Adrenal gland (tissue), 12 donors: ENCODE results near the gene MED12L. TPM values are rescaled to one million over a fixed set of nuclear protein-coding genes. Genes with fewer than 3 reads are reported as not detected.

Experiments used
- DNase-seq, 7 donors: peaks; one replicate each; pipeline ENCODE4 v3.0.0-alpha.2; 2019 to 2020
- H3K27ac ChIP-seq, 5 donors: fragments of 200-600 bp; sonication (generic) in 4 of 5; 1 replicate in 3 of 5; 2 replicates in 2 of 5; pipeline versions ENCODE4 v1.5.1 to v1.8.0; 2016 to 2020; ENCODE audit warnings: mild to moderate bottlenecking in 1 of 5
- H3K27me3 ChIP-seq: fragments of 200-600 bp; 2 replicates; pipeline ENCODE4 v1.8.0; 2021
- H3K36me3 ChIP-seq, 2 donors: fragments of 200-600 bp; replicated peaks in 1 of 2; 1 replicate in 1 of 2; 2 replicates in 1 of 2; pipeline versions ENCODE4 v1.5.1 to v1.8.0; 2018 to 2022
- H3K4me1 ChIP-seq, 2 donors: fragments of 200-600 bp; replicated peaks in 1 of 2; 1 replicate in 1 of 2; 2 replicates in 1 of 2; pipeline versions ENCODE4 v1.5.1 to v1.8.0; 2018 to 2021
- H3K4me3 ChIP-seq, 4 donors: fragments of 200-600 bp; sonication (generic) in 3 of 4; one replicate each; pipeline ENCODE4 v1.5.1; 2016 to 2018
- H3K9me3 ChIP-seq, 3 donors: fragments of 200-600 bp; sonication (generic) in 1 of 3; replicated peaks in 1 of 3; 1 replicate in 2 of 3; 2 replicates in 1 of 3; pipeline versions ENCODE4 v1.5.1 to v1.8.0; 2016 to 2021
- POLR2A ChIP-seq, 2 donors: fragments of 450-650 bp; IDR thresholded peaks; one replicate each; pipeline ENCODE4 v1.6.1; 2017; ENCODE audit warnings: antibody characterized with exemption in 2 of 2, mild to moderate bottlenecking in 2 of 2, moderate library complexity in 1 of 2
- WGBS, 4 donors: extraction: QIAGEN DNeasy Blood & Tissue Kit in 2 of 4; methylation state at CpG; one replicate each; pipeline versions ENCODE4 v1.1.5 to v1.1.7; 2013 to 2017; 5-methylcytosine and 5-hydroxymethylcytosine counted together
- intact Hi-C, 2 donors: fragments of 100-400 bp; cut with DNase I; formaldehyde crosslinking; loops; one replicate each; pipeline versions ENCODE4 v1.14.1 to v1.15.0; 2022 to 2023
- polyA plus RNA-seq, 3 donors: library from polyadenylated mRNA; stranded (reverse); fragments of 200-250 nt in 2 of 3; fragments of 350-450 nt in 1 of 3; fragmentation: Illumina TruSeq in 1 of 3; extraction: RNeasy Lipid Tissue Mini Kit (QIAGEN cat#74804) in 1 of 3; gene quantifications; one replicate each; pipeline ENCODE4 v1.2.3, GENCODE V29; 2013 to 2014
- total RNA-seq, 9 donors: library from RNA; depleted of rRNA in 4 of 9; stranded (reverse); fragments of >200 nt in 4 of 9; fragments of 120-200 nt in 1 of 9; fragmentation: NEBNext Ultra II Directional in 1 of 9; extraction: Animal tissue kit (Norgen Biotek cat#: 25700) in 1 of 9; gene quantifications; one replicate each; pipeline versions ENCODE4 v1.1.0 to v1.2.4, GENCODE V29; 2013 to 2023
- TF ChIP-seq, protein P1 (sequence below), 6 experiments: fragments of 450-650 bp in 4 of 6; fragments of 200-600 bp in 2 of 6; sonication (generic) in 1 of 6; IDR thresholded peaks; 1 replicate in 5 of 6; 2 replicates in 1 of 6; pipeline versions ENCODE4 v1.5.1 to v1.8.0; 2016 to 2021; ENCODE audit warnings: antibody characterized with exemption in 6 of 6, mild to moderate bottlenecking in 2 of 6, moderate library complexity in 1 of 6
- donor health status: healthy with polysubstance abuse.
- donor health status: Bipolar disorder and iron deficiency.
- donor health status: DM: yes; HTN: yes; CAD: no.
- donor health status: DM: no; HTN: no; CAD: no.
- donor health status: DM: no; HTN: no; CAD: no.
- donor health status: DM: yes; HTN: yes; CAD: no.

The MED12L gene
- total and polyA plus RNA-seq, 12 donors = 0.77 to 25.0 (median 6.3) TPM

GRCh38 chr3:151379083-151379734 is 293.7 kb downstream of the MED12L start:
- no peak overlapping the region for H3K4me3 ChIP-seq
- H3K27me3 ChIP-seq = no peaks in the 10 kb centered on the region
- DNase-seq = peak in 3 of 7 donors; percentile 17 to 29 (median 19)
- no peaks in the 10 kb centered on the region for H3K9me3 ChIP-seq
- no peak overlapping the region for H3K27ac ChIP-seq
- H3K36me3 ChIP-seq = no peaks in the 10 kb centered on the region
- WGBS, 4 donors = 80 to 83% (median 81%) methylated on average over 4 of the region's 4 CpGs
- intact Hi-C loops = no loop called here
- TF ChIP-seq, protein P1, sequence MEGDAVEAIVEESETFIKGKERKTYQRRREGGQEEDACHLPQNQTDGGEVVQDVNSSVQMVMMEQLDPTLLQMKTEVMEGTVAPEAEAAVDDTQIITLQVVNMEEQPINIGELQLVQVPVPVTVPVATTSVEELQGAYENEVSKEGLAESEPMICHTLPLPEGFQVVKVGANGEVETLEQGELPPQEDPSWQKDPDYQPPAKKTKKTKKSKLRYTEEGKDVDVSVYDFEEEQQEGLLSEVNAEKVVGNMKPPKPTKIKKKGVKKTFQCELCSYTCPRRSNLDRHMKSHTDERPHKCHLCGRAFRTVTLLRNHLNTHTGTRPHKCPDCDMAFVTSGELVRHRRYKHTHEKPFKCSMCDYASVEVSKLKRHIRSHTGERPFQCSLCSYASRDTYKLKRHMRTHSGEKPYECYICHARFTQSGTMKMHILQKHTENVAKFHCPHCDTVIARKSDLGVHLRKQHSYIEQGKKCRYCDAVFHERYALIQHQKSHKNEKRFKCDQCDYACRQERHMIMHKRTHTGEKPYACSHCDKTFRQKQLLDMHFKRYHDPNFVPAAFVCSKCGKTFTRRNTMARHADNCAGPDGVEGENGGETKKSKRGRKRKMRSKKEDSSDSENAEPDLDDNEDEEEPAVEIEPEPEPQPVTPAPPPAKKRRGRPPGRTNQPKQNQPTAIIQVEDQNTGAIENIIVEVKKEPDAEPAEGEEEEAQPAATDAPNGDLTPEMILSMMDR (IDR thresholded peaks at IDR 0.05) = peak in 5 of 6 experiments; percentile 13 to 41 (median 35)
- no peak for TF ChIP-seq POLR2A (IDR thresholded peaks at IDR 0.05)
- H3K4me1 ChIP-seq = peaks cover 0 to 10% of the 10 kb centered on the region in 2 donors

DNA sequence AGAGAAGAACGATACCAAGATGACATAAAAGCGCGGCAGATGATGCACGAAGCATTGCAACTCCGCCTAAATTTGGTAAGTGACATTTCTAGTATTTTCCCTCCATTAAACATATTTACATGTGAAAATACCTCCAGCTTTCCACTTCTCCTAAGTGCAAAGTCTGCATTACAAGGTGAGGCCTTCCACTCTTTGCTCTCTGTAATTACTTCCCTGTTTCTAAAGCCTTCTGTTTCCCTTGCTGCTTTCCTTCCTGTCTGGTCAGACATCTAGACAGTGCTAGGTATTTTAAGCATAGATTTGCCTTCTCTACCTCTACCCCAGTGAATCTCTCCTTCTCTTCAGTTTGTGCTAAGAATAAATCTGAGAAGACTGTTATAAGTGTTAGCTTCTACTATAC is 297.2 kb downstream of the MED12L start:
- Histone ChIP-seq H3K9me3 (no peaks in the 10 kb centered on the region), H3K27me3 (no peaks in the 10 kb centered on the region), H3K4me1 (peaks cover 0 to 16% of the 10 kb centered on the region in 2 donors), H3K36me3 (no peaks in the 10 kb centered on the region), H3K27ac (no peak overlapping the region), H3K4me3 (no peak overlapping the region)
- TF ChIP-seq, protein P1 (IDR thresholded peaks at IDR 0.05) = no peak
- TF ChIP-seq POLR2A (IDR thresholded peaks at IDR 0.05) = no peak
- WGBS, 4 donors = 87 to 94% (median 92%) methylated on average over 5 of the region's 5 CpGs
- intact Hi-C loops = no loop called here
- no peak for DNase-seq

DNA sequence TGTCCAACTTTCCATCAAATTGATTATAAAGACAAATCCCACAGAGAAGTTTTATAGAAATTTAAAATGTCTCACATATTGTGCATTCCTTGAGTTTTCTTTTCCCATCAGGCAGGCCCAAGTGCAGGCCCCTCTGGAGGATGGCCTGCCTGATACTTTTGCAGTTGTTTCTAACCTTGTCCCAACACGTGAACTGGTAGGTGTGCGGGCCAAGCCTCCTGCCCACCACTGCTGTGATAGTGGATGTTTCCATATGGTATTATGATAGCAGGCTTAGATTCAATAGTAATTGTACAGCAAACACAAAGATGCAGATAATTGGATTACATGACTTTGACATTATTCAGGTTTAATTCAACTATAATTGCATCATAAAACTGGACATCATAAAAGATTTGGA is 297.6 kb downstream of the MED12L start:
- TF ChIP-seq POLR2A (IDR thresholded peaks at IDR 0.05) = no peak
- TF ChIP-seq, protein P1 (IDR thresholded peaks at IDR 0.05) = no peak
- Histone ChIP-seq H3K36me3 (no peaks in the 10 kb centered on the region), H3K27ac (no peak overlapping the region), H3K9me3 (no peaks in the 10 kb centered on the region), H3K4me1 (peaks cover 0 to 16% of the 10 kb centered on the region in 2 donors), H3K4me3 (no peak overlapping the region), H3K27me3 (no peaks in the 10 kb centered on the region)
- no peak for DNase-seq
- intact Hi-C loops = no loop called here
- WGBS, 4 donors = 81 to 85% (median 81%) methylated on average over 2 of the region's 2 CpGs

DNA sequence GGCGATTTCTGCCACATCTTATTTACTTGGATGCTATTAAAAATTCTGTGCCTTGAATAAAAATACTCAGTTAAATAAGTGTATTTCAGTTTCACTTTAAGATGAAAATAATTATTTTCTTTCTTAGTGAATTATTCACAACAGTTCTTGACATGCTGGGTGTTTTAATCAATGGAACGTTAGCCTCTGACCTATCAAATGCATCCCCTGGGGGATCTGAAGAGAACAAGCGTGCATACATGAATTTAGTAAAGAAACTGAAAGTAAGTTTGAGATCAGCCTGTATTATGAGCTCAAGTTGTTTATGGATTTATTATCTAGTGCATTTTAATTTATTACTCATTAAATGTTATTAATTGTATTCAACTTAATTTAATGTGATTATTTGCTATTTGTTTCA is 298.5 kb downstream of the MED12L start:
- no peak for DNase-seq
- no peak overlapping the region for H3K27ac ChIP-seq
- H3K9me3 ChIP-seq = no peaks in the 10 kb centered on the region
- no peaks in the 10 kb centered on the region for H3K36me3 ChIP-seq
- 32 to 63% (median 50%) methylated on average over 3 of the region's 3 CpGs for WGBS, 4 donors
- H3K27me3 ChIP-seq = no peaks in the 10 kb centered on the region
- intact Hi-C loops = no loop called here
- peak overlapping the region in 2 of 4 donors; percentile 20 to 50 for H3K4me3 ChIP-seq
- H3K4me1 ChIP-seq = peaks cover 0 to 16% of the 10 kb centered on the region in 2 donors
- TF ChIP-seq, protein P1 (IDR thresholded peaks at IDR 0.05) = no peak
- no peak for TF ChIP-seq POLR2A (IDR thresholded peaks at IDR 0.05)
